ENCODE results near the gene ALOX15. TPM values are rescaled to one million over a fixed set of nuclear protein-coding genes. Genes with fewer than 3 reads are reported as not detected.

The ALOX15 gene
- total RNA-seq, 4 donors from 2014 or later, result not detected

DNA sequence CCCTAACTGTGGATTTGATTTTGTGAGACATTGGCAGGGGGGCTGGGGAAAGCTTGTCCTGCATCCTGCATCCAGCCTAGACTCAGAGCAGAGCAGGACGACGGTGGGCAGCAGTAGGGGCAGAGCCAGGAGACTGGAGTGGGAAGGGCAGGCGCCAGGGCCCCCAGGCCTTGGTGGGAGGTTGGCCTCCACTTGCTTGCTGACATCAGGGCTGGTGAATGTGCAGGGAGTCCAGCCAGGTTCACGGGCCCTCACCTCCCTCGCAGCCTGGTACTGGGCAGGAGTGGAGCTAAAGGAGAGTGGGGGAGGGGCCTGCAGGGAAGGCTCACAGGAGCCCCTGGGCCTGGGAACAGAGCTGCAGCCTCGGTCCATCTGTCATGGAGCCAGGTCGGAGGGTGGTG lies 59.4 kb downstream of the ALOX15 start:
- peaks cover 0 to 41% (median 9%) of the 10 kb centered on the region in 4 donors for H3K27me3 ChIP-seq
- H3K36me3 ChIP-seq, result no peaks in the 10 kb centered on the region
- TF ChIP-seq POLR2A (IDR thresholded peaks at IDR 0.05; ENCODE audit: low read depth) (no peak), POLR2AphosphoS5 (IDR thresholded peaks at IDR 0.05) (no peak), EP300 (IDR thresholded peaks at IDR 0.05) (no peak)
- TF ChIP-seq, protein P1, sequence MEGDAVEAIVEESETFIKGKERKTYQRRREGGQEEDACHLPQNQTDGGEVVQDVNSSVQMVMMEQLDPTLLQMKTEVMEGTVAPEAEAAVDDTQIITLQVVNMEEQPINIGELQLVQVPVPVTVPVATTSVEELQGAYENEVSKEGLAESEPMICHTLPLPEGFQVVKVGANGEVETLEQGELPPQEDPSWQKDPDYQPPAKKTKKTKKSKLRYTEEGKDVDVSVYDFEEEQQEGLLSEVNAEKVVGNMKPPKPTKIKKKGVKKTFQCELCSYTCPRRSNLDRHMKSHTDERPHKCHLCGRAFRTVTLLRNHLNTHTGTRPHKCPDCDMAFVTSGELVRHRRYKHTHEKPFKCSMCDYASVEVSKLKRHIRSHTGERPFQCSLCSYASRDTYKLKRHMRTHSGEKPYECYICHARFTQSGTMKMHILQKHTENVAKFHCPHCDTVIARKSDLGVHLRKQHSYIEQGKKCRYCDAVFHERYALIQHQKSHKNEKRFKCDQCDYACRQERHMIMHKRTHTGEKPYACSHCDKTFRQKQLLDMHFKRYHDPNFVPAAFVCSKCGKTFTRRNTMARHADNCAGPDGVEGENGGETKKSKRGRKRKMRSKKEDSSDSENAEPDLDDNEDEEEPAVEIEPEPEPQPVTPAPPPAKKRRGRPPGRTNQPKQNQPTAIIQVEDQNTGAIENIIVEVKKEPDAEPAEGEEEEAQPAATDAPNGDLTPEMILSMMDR (IDR thresholded peaks at IDR 0.05), result no peak
- H3K9me3 ChIP-seq, result no peaks in the 10 kb centered on the region
- intact Hi-C loops (cut with DNase I), result no loop called here
- no peak overlapping the region for H3K4me3 ChIP-seq
- H3K4me1 ChIP-seq, result peaks cover 17 to 37% (median 33%) of the 10 kb centered on the region in 4 donors
- DNase-seq (ENCODE audit: extremely low spot score), result no peak
- 64% methylated on average over 5 of the region's 7 CpGs for whole genome bisulfite sequencing
- H3K27ac ChIP-seq (replicated peaks in 1 of 4), result no peak overlapping the region

Small RNAs within 50 kb of the gene (small RNA-seq; reads per million reads assigned to genes)
- 0 reads per million in 3 donors for gene RNU6-955P

Other genes starting within 250 kb of the ALOX15 start
- gene SPNS3, start 207.7 kb downstream of the ALOX15 start, total RNA-seq, result under 1 TPM in 1 of 4 donors, not detected in 3; 0.17 TPM
- 10 to 100 TPM in 3 of 4 donors, 1 to 10 TPM in 1; 10.0 to 19.9 (median 18.8) TPM for gene SPNS2, start 142.8 kb downstream of the ALOX15 start, total RNA-seq
- gene MYBBP1A, start 86.3 kb downstream of the ALOX15 start, total RNA-seq, result 10 to 100 TPM; 31.6 to 45.4 (median 36.1) TPM
- not detected for gene GGT6, start 81.1 kb downstream of the ALOX15 start, total RNA-seq
- gene SMTNL2, start 57.1 kb downstream of the ALOX15 start, total RNA-seq, result 1 to 10 TPM; 3.0 to 7.2 (median 4.7) TPM
- gene PELP1, start 62.5 kb upstream of the ALOX15 start, total RNA-seq, result 10 to 100 TPM; 17.0 to 35.0 (median 24.0) TPM
- gene ARRB2, start 69.0 kb upstream of the ALOX15 start, total RNA-seq, result 10 to 100 TPM; 25.4 to 41.4 (median 31.4) TPM
- 10 to 100 TPM; 23.3 to 36.4 (median 26.6) TPM for gene MED11, start 89.8 kb upstream of the ALOX15 start, total RNA-seq
- gene ZMYND15, start 98.2 kb upstream of the ALOX15 start, total RNA-seq, result under 1 TPM in 3 of 4 donors, not detected in 1; 0.23 to 0.50 (median 0.42) TPM
- gene CXCL16, start 98.2 kb upstream of the ALOX15 start, total RNA-seq, result 10 to 100 TPM in 2 of 4 donors, 1 to 10 TPM in 2; 5.8 to 21.7 (median 9.4) TPM
- not detected for gene TM4SF5, start 130.2 kb upstream of the ALOX15 start, total RNA-seq
- gene VMO1, start 144.7 kb upstream of the ALOX15 start, total RNA-seq, result 1 to 10 TPM in 3 of 4 donors, under 1 TPM in 1; 0.86 to 3.3 (median 2.6) TPM
- not detected for gene GLTPD2, start 147.3 kb upstream of the ALOX15 start, total RNA-seq
- gene PSMB6, start 154.5 kb upstream of the ALOX15 start, total RNA-seq, result 100 to 1,000 TPM; 162 to 205 (median 190) TPM
- gene PLD2, start 165.5 kb upstream of the ALOX15 start, total RNA-seq, result 10 to 100 TPM in 3 of 4 donors, 1 to 10 TPM in 1; 9.6 to 15.2 (median 12.0) TPM
- gene MINK1, start 191.7 kb upstream of the ALOX15 start, total RNA-seq, result 10 to 100 TPM; 28.8 to 55.2 (median 38.8) TPM

All from esophagus muscularis mucosa (tissue), 4 donors.